Lower leg skin (tissue), 3 donors: ENCODE data around the gene BCAR3.

Experiments used
- POLR2A ChIP-seq, 2 donors: fragments of 450-650 bp; IDR thresholded peaks; one replicate each; pipeline ENCODE4 v1.6.1; 2016 to 2017; ENCODE audit warnings: antibody characterized with exemption in 2 of 2, mild to moderate bottlenecking in 1 of 2, moderate library complexity in 1 of 2
- TF ChIP-seq, protein P1 (sequence below), 3 donors: fragments of 450-650 bp; IDR thresholded peaks; one replicate each; pipeline ENCODE4 v1.5.1; 2016; ENCODE audit warnings: antibody characterized with exemption in 3 of 3, mild to moderate bottlenecking in 3 of 3, moderate library complexity in 2 of 3

DNA sequence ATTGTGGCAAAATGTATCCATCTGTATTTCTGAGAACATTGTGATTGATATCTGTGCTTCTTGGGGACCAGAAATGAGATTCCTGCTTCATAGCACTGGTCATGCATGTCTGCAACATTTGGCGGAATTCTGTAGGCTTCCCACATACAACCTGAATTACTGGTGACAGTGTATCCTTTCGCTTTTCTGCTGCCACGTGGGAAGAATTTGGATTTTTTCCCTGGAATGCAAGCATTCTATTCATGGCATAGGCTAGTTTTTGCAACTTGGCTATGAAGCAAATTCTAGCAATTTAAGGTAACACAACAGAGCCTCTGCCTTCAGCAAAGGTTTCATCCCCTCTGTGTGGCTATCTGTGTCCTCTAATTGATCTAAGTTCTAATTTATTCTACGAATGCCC is 85.9 kb downstream of the BCAR3 start:
- no peak for TF ChIP-seq POLR2A (IDR thresholded peaks at IDR 0.05)
- TF ChIP-seq, protein P1, sequence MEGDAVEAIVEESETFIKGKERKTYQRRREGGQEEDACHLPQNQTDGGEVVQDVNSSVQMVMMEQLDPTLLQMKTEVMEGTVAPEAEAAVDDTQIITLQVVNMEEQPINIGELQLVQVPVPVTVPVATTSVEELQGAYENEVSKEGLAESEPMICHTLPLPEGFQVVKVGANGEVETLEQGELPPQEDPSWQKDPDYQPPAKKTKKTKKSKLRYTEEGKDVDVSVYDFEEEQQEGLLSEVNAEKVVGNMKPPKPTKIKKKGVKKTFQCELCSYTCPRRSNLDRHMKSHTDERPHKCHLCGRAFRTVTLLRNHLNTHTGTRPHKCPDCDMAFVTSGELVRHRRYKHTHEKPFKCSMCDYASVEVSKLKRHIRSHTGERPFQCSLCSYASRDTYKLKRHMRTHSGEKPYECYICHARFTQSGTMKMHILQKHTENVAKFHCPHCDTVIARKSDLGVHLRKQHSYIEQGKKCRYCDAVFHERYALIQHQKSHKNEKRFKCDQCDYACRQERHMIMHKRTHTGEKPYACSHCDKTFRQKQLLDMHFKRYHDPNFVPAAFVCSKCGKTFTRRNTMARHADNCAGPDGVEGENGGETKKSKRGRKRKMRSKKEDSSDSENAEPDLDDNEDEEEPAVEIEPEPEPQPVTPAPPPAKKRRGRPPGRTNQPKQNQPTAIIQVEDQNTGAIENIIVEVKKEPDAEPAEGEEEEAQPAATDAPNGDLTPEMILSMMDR (IDR thresholded peaks at IDR 0.05), result no peak
